Lower leg skin (tissue), 3 donors: ENCODE data around the gene MDC1.

Experiments used
- POLR2A ChIP-seq, 2 donors: fragments of 450-650 bp; IDR thresholded peaks; one replicate each; pipeline ENCODE4 v1.6.1; 2016 to 2017; ENCODE audit warnings: antibody characterized with exemption in 2 of 2, mild to moderate bottlenecking in 1 of 2, moderate library complexity in 1 of 2
- TF ChIP-seq, protein P1 (sequence below), 3 donors: fragments of 450-650 bp; IDR thresholded peaks; one replicate each; pipeline ENCODE4 v1.5.1; 2016; ENCODE audit warnings: antibody characterized with exemption in 3 of 3, mild to moderate bottlenecking in 3 of 3, moderate library complexity in 2 of 3

DNA sequence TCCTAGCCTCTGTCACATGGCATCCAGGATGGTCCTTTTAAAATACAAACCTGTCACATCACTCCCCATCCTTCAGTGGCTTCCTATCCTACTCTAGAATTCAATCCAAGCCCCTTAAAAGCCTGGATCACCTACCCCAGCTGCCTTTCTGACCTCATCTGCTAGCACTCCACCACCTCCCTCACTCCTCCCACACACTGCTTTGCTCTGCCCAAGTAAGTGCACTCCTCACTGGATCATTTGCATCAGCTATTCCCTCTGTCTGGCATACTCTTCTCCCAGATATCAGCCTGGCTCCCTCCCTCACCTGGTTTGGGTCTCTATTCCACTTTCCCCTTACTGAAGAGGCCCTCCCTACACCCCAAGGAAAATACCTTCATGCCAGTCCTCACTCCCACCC, 59.6 kb downstream of the MDC1 start:
- TF ChIP-seq, protein P1, sequence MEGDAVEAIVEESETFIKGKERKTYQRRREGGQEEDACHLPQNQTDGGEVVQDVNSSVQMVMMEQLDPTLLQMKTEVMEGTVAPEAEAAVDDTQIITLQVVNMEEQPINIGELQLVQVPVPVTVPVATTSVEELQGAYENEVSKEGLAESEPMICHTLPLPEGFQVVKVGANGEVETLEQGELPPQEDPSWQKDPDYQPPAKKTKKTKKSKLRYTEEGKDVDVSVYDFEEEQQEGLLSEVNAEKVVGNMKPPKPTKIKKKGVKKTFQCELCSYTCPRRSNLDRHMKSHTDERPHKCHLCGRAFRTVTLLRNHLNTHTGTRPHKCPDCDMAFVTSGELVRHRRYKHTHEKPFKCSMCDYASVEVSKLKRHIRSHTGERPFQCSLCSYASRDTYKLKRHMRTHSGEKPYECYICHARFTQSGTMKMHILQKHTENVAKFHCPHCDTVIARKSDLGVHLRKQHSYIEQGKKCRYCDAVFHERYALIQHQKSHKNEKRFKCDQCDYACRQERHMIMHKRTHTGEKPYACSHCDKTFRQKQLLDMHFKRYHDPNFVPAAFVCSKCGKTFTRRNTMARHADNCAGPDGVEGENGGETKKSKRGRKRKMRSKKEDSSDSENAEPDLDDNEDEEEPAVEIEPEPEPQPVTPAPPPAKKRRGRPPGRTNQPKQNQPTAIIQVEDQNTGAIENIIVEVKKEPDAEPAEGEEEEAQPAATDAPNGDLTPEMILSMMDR (IDR thresholded peaks at IDR 0.05) = no peak
- no peak for TF ChIP-seq POLR2A (IDR thresholded peaks at IDR 0.05)
